ENCODE results near the gene TCF19.

The TCF19 gene

DNA sequence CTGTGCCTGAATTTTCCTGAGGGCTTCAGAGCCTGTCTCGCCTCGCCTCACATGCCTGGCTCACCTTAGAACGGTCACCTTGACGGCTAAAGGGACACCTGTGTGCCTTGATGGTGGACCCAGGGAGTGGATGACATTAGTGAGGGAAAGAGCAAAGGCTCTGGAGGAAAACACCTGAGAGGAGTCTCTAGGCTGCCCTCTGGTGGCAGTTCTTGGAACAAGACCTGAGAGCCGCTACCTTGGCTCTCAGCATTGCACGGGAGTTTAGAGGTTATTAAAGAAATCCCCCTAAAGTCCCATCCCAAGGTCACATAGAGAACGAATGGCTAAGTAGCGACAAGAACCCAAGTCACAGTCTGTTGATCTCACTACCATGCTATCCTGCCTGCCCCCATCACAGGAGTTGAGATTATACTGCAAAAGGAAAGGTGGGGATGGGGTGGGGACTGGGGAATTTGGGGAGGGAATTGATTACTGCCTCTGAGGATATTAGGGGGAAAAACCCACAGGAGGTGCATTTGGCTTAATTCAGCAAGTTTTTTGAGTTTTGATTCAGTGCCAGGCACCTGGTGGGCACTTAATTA lies 30.2 kb upstream of the TCF19 start:
- peak; percentile 80 for DNase-seq (ENCODE audit: low spot score)

GRCh38 chr6:31129130-31129529 lies 29.3 kb upstream of the TCF19 start:
- no peak for DNase-seq (ENCODE audit: low spot score)

GRCh38 chr6:31130751-31131150 lies 27.6 kb upstream of the TCF19 start:
- no peak for DNase-seq (ENCODE audit: low spot score)

- no peak for DNase-seq (ENCODE audit: low spot score)
These were observed 26.8 kb upstream of the TCF19 start for GRCh38 chr6:31131595-31131994.

DNA sequence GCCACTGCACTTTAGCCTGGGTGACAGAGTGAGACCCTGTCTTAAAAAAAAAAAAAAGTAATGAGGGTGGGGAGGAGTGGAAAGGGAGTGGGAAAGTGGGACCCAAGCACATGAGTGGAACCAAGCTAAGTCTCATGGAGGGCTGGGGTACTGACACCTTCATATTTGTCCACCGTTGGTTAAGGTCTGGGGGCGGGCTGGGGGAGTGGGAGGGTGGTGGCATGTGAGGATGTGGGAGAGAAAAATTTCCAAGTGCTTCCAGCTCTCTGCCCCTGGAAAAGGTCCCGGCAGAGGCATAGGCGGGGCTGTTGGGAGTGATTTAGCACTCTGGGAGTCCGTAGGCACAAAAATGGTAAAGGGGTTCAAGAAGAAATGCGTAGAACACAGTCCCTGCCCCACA lies 25.6 kb upstream of the TCF19 start:
- DNase-seq (ENCODE audit: low spot score) = no peak

DNA sequence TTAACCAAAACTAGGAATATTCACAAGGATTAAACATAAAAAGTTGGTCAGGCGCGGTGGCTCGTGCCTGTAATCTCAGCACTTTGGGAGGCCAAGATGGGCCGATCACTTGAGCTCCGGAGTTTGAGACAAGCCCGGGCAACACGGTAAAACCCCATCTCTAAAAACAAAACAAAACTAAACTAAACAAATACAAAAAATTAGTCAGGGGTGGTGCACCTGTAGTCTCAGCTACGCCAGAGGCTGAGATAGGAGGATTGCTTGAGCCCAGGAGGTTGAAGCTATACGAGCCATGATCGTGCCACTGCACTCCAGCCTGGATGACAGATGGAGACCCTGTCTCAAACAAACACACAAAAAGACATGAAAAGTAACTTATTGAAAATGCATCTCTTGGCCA lies 22.7 kb upstream of the TCF19 start:
- DNase-seq (ENCODE audit: low spot score) = no peak

DNA sequence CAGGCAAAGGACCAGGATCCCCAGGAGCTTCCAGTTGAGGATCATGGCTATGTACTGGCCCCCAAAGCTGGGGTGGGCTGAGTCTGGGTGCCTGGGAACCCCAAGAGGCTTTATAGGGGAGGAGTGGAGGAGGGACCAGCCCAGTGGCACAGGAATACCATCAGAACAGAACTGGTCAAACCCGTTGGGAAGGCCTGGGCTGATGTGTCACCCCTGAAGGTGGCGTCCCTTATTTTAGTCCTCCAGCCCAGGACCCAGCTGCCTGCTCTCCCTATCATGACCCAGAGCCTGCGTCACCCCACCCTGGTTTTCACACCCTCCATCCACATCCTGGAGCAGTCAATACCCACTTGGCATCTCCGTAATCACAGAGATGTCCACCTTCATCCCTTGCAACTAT lies 19.4 kb upstream of the TCF19 start, which contains the start of gene PSORS1C2:
PSORS1C2 (minus strand) TSS at position 85 of the 400 bp plus-strand sequence; CDS start at position 45, 40 bp downstream.
- DNase-seq (ENCODE audit: low spot score) = no peak

DNA sequence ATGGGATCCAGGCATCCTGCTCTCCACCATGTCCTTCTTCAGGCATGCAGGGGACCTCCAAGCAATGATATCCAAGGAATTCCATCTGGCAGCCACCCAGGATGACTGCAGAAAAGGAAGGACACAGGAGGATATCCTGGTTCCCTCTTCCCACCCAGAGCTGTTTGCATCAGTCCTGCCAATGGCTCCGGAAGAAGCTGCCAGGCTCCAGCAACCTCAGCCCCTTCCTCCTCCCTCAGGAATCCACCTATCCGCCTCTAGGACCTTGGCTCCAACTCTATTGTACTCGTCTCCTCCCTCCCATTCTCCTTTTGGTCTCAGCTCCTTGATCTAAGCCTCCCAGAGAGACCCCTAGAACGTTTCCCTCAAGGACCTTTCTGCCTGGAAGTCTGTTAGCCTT lies 18.8 kb upstream of the TCF19 start:
- DNase-seq (ENCODE audit: low spot score) = peak; percentile 72

DNA sequence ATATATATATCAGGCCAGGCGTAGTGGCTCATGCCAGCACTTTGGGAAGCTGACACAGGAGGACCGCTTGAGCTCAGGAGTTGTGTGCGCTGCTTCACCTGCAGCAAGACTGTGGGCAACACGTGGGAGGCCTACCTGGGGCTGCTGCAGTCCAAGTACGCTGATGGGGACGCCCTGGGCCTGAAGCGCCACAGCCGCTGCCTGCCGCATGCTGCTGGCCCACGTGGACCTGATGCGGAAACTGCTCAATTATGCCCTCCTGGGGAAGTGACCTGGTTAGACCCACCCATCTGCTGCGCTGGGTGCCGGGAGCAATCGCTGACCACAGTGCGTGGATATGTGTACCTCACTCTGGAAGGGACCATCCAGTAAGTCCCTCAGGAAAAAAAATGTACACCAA lies 17.7 kb upstream of the TCF19 start:
- DNase-seq (ENCODE audit: low spot score) = no peak

GRCh38 chr6:31142361-31142761 lies 16.0 kb upstream of the TCF19 start:
- DNase-seq (ENCODE audit: low spot score) = no peak

GRCh38 chr6:31143148-31143547 lies 15.2 kb upstream of the TCF19 start:
- DNase-seq (ENCODE audit: low spot score) = peak; percentile 74

GRCh38 chr6:31144296-31144969 lies 14.0 kb upstream of the TCF19 start:
- no peak for DNase-seq (ENCODE audit: low spot score)

DNA sequence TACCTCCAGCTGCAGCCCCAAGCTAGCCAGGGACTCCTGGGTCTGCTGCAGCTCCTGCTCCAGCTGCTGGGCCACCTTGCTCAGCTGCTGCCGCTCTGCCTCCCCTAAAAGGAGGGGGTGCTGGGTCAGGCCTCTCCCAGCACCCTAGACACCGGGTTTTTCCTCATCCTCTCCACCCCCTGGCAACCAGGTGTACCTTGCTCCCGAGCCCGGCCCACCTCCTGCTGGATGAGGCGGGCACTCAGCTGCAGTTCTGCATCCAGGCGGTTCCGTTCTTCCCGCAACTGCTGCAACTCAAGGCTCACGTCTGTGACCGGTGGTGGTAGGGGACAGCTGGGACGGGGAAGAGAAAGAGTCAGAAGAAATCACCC lies 13.4 kb upstream of the TCF19 start:
- no peak for DNase-seq (ENCODE audit: low spot score)

- no peak for DNase-seq (ENCODE audit: low spot score)
These were observed 13.0 kb upstream of the TCF19 start for GRCh38 chr6:31145386-31145785.

DNA sequence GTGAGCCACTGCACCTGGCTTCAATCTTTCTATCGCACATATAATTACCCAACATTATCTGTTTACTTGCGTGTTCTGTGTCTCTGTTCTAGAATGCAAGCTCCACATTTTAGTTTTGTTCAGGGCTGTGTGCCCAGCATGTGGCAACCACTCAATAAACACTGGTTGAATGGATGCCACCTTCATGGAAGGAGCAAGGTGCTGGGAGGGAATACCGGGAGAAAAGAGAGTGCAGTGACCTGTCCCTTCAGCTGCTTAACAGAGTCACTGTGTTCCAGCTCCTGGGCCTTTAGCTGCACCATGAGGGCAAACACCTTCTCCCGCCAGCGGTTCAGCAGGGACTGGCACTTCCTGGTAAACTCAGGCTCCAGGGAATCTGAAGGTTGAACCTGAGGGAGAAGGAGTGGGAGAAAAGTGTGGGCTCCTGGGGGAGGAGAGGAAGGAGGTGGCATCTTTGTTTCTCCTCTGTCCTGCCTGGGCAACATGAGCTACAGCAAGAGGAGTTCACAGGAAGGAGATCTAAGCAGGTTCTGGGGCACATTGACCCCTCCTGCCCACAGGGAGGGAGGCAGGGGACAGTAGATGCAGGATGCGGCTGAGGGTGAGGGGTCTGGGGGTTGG lies 8.5 kb upstream of the TCF19 start:
- no peak for DNase-seq (ENCODE audit: low spot score)

- DNase-seq (ENCODE audit: low spot score) = no peak
These were observed 5.6 kb upstream of the TCF19 start for GRCh38 chr6:31152781-31153180.

GRCh38 chr6:31154436-31154835 lies 4.0 kb upstream of the TCF19 start:
- DNase-seq (ENCODE audit: low spot score) = no peak

DNA sequence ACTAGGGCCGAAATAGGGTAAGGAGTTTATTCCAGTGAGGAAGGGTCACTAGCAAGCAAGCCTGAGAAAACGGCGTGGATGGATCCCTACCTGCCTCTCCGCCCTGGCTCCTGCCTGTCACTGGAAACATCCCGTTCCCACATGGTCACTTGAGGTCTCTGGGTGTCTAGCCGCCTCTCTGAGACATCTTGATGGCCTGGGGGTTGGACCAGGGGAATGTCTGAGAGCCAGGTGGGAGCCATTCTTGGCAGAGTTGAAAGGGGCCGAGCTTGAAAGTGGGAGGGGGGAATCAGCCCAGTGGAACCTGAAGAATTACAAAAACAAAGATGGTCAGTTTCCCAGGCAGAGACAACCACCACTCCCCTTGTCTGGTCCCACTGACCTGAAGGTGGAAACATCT lies 1.7 kb upstream of the TCF19 start:
- no peak for DNase-seq (ENCODE audit: low spot score)

GRCh38 chr6:31157513-31158139 lies 763 bp upstream of the TCF19 start, which contains the start of gene CCHCR1:
CCHCR1 (minus strand) TSS chr6:31157802; CDS start chr6:31157600, 202 bp downstream.
- DNase-seq (ENCODE audit: low spot score) = no peak

- DNase-seq (ENCODE audit: low spot score) = peak; percentile 61
These were observed 770 bp downstream of the TCF19 start for GRCh38 chr6:31158863-31159855.

GRCh38 chr6:31161216-31162126 lies 3.1 kb downstream of the TCF19 start:
- no peak for DNase-seq (ENCODE audit: low spot score)

Data from iPS-NIHi11 (cell line).